IMR-90 (cell line): ENCODE data around the gene BPTF. TPM values are rescaled to one million over a fixed set of nuclear protein-coding genes. Genes with fewer than 3 reads are reported as not detected.

Experiments
- ATAC-seq: fragments of 200-7000 bp; cut with Tn5 transposase; 2 replicates; pipeline ENCODE4 v1.9.1; 2020; ENCODE audit warnings: low read depth, mild to moderate bottlenecking, moderate library complexity
- BruUV-seq: library from RNA; stranded (reverse); fragments of 400-500 nt; replicated peaks from 2 replicates; lab custom pipeline; 2021; lab: Mats Ljungman, UMichigan
- CTCF ChIA-PET: fragments of 300-600 bp; formaldehyde crosslinking; extraction: SDS; loops from one replicate; lab custom pipeline; 2021; ENCODE audit warnings: antibody characterized with exemption; lab: Yijun Ruan, JAX
- POLR2A ChIA-PET: fragments of 300-600 bp; sonication (Branson Sonifier 250); formaldehyde crosslinking; loops from one replicate; lab custom pipeline; 2022; ENCODE audit warnings: antibody characterized with exemption; ENCODE audit not compliant: unreplicated experiment; lab: Charles Lee
- DNase-seq: peaks from one replicate; pipeline ENCODE4 v3.0.0; 2013
- H2AFZ ChIP-seq: replicated peaks from 2 replicates; pipeline ENCODE3; 2013; ENCODE audit warnings: low read length, mild to moderate bottlenecking; ENCODE audit not compliant: poor library complexity
- H2AK5ac ChIP-seq: 2 replicates; pipeline ENCODE4 v1.6.1; 2013; ENCODE audit warnings: low read depth, low read length, inconsistent platforms
- H2AK9ac ChIP-seq: replicated peaks from 2 replicates; pipeline ENCODE3; 2013; ENCODE audit warnings: mild to moderate bottlenecking, low read depth, low read length, moderate library complexity; ENCODE audit not compliant: poor library complexity
- H2BK120ac ChIP-seq: 2 replicates; pipeline ENCODE4 v1.6.1; 2013; ENCODE audit warnings: low read depth, low read length, inconsistent platforms
- H2BK15ac ChIP-seq: 3 replicates; pipeline ENCODE4 v1.6.1; 2013; ENCODE audit warnings: low read depth, low read length, inconsistent platforms
- H2BK20ac ChIP-seq: 2 replicates; pipeline ENCODE4 v1.6.1; 2013; ENCODE audit warnings: low read depth, mild to moderate bottlenecking, inconsistent platforms, low read length, moderate library complexity
- H2BK5ac ChIP-seq: 2 replicates; pipeline ENCODE4 v1.6.1; 2013; ENCODE audit warnings: mild to moderate bottlenecking, low read depth, low read length, inconsistent platforms; ENCODE audit not compliant: poor library complexity, severe bottlenecking
- H3K14ac ChIP-seq: replicated peaks from 2 replicates; pipeline ENCODE4 v1.6.1; 2013; ENCODE audit warnings: low read depth, low read length, inconsistent platforms
- H3K18ac ChIP-seq: 2 replicates; pipeline ENCODE4 v1.6.1; 2013; ENCODE audit warnings: low read depth, low read length, control low read depth
- H3K23ac ChIP-seq: 2 replicates; pipeline ENCODE4 v1.6.1; 2013; ENCODE audit warnings: low read depth, low read length, inconsistent platforms
- H3K27ac ChIP-seq: 2 replicates; pipeline ENCODE4 v1.5.1; 2013; ENCODE audit warnings: mild to moderate bottlenecking, control low read depth, low read length; ENCODE audit not compliant: insufficient read depth
- H3K27me3 ChIP-seq: 2 replicates; pipeline ENCODE4 v1.6.1; 2013; ENCODE audit warnings: low read length; ENCODE audit not compliant: control insufficient read depth, insufficient read depth
- H3K36me3 ChIP-seq: 2 replicates; pipeline ENCODE4 v1.6.1; 2013; ENCODE audit warnings: low read length, mixed read lengths; ENCODE audit not compliant: control insufficient read depth, insufficient read depth
- H3K4ac ChIP-seq: 2 replicates; pipeline ENCODE4 v1.6.1; 2013; ENCODE audit warnings: low read depth, low read length, inconsistent platforms
- H3K4me1 ChIP-seq: 2 replicates; pipeline ENCODE4 v1.6.1; 2013; ENCODE audit warnings: low read length, mixed read lengths; ENCODE audit not compliant: control insufficient read depth, insufficient read depth
- H3K4me2 ChIP-seq: 2 replicates; pipeline ENCODE4 v1.6.1; 2013; ENCODE audit warnings: low read depth, mild to moderate bottlenecking, control low read depth, low read length, moderate library complexity
- H3K4me3 ChIP-seq: 2 replicates; pipeline ENCODE4 v1.5.1; 2013; ENCODE audit warnings: low read depth, mild to moderate bottlenecking, control low read depth, low read length, moderate library complexity; ENCODE audit not compliant: insufficient read depth
- H3K56ac ChIP-seq: 2 replicates; pipeline ENCODE4 v1.6.1; 2013; ENCODE audit warnings: low read length, inconsistent platforms; ENCODE audit not compliant: insufficient read depth; ENCODE audit errors: extremely low read depth
- H3K79me1 ChIP-seq, 2 experiments: 2 replicates each; pipeline ENCODE4 v1.6.1; 2013; ENCODE audit warnings: low read length in 2 of 2, inconsistent platforms in 1 of 2, low read depth in 1 of 2
- H3K9ac ChIP-seq: 2 replicates; pipeline ENCODE4 v1.6.1; 2013; ENCODE audit warnings: low read depth, low read length, control low read depth
- H3K9me1 ChIP-seq: 2 replicates; pipeline ENCODE4 v1.6.1; 2013; ENCODE audit warnings: low read length, inconsistent platforms; ENCODE audit not compliant: insufficient read depth
- H3K9me3 ChIP-seq: 2 replicates; pipeline ENCODE4 v1.6.1; 2013; ENCODE audit warnings: low read length; ENCODE audit not compliant: control insufficient read depth, insufficient read depth
- H4K20me1 ChIP-seq: 2 replicates; pipeline ENCODE4 v1.6.1; 2013; ENCODE audit warnings: low read length, inconsistent platforms; ENCODE audit not compliant: insufficient read depth
- H4K5ac ChIP-seq: 2 replicates; pipeline ENCODE4 v1.6.1; 2013; ENCODE audit warnings: mild to moderate bottlenecking, low read depth, low read length, control low read depth
- H4K8ac ChIP-seq, 2 experiments: 2 replicates each; pipeline ENCODE4 v1.6.1; 2013; ENCODE audit warnings: low read depth in 2 of 2, low read length in 2 of 2, control low read depth in 1 of 2, inconsistent platforms in 1 of 2
- H4K91ac ChIP-seq: 2 replicates; pipeline ENCODE4 v1.6.1; 2013; ENCODE audit warnings: low read depth, low read length, inconsistent platforms; ENCODE audit not compliant: insufficient read depth
- CEBPB ChIP-seq: IDR thresholded peaks from 2 replicates; pipeline ENCODE4 v1.6.1; 2012; ENCODE audit warnings: low read depth, low read length, improper control_type of control experiment
- FOS ChIP-seq: fragments of 150-350 bp; IDR thresholded peaks from 2 replicates; pipeline ENCODE4 v1.6.1; 2016; ENCODE audit warnings: low read depth, low read length
- MAFK ChIP-seq: IDR thresholded peaks from 2 replicates; pipeline ENCODE4 v1.6.1; 2012; ENCODE audit warnings: low read depth, low read length, improper control_type of control experiment
- RAD21 ChIP-seq: IDR thresholded peaks from 2 replicates; pipeline ENCODE4 v1.6.1; 2012; ENCODE audit warnings: low read length, improper control_type of control experiment
- WGBS, 2 experiments: methylation state at CpG; one replicate each; pipeline versions ENCODE4 v1.1.5 to v1.1.7; 2013; ENCODE audit warnings: missing lambda C conversion rate in 2 of 2; ENCODE audit not compliant: insufficient read length in 1 of 2; ENCODE audit errors: extremely low coverage in 2 of 2; 5-methylcytosine and 5-hydroxymethylcytosine counted together
- dilution Hi-C: fragments of 300-500 bp; cut with HindIII; formaldehyde crosslinking; loops from one replicate; pipeline ENCODE4 v1.14.3; 2018; ENCODE audit warnings: low sequenced_read_pairs; ENCODE audit not compliant: unreplicated experiment
- in situ Hi-C: fragments of 300-500 bp; cut with MboI; formaldehyde crosslinking; loops from 3 replicates; pipeline ENCODE4 v1.14.3; 2019; ENCODE audit warnings: low sequenced_read_pairs, inconsistent platforms, mixed read lengths
- intact Hi-C: fragments of 100-400 bp; cut with micrococcal nuclease; formaldehyde crosslinking; loops from 2 replicates; pipeline ENCODE4 v1.10.0; 2022
- polyA plus RNA-seq, 3 experiments: library from polyadenylated mRNA; depleted of rRNA; stranded (reverse); fragments of >200 nt; gene quantifications; 2 replicates each; pipeline ENCODE4 v1.2.3, GENCODE V29; 2012; ENCODE audit warnings: low replicate concordance in 1 of 3
- total RNA-seq: library from RNA; depleted of rRNA; stranded (reverse); fragments of >200 nt; gene quantifications from 2 replicates; pipeline ENCODE4 v1.2.3, GENCODE V29; 2012
- TF ChIP-seq, protein P1 (sequence below): conservative IDR thresholded peaks from 2 replicates; pipeline ENCODE4 v1.5.1; 2012; ENCODE audit warnings: mild to moderate bottlenecking, low read depth, low read length, improper control_type of control experiment

BPTF gene
- total and polyA plus RNA-seq, 2 of the 4 experiments (the other 2 are of a cell fraction): 32.3 to 35.7 TPM

DNA sequence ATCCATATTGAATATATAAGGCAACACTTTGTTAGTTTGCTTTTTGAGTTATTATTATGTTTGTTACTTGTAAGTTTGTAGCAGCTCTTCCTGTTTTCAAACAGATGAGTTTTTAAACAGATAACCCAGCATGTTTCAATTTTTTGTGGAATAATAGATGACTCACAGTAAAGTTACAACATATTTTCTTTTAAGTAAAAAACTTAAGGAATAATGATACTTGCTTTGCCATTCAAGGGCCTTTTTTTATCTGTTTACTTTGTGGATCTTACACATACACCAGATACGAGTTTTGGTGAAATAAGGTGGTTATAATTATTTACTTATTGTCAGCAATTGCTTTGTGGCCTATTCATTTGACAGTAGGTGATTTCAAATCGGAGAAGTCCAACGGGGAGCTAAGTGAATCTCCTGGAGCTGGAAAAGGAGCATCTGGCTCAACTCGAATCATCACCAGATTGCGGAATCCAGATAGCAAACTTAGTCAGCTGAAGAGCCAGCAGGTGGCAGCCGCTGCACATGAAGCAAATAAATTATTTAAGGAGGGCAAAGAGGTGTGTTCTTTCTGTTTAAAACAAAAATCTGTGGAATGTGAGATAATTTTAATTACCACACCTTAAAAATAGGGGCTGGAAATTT lies 66.3 kb downstream of the BPTF start:
- H3K4me2 ChIP-seq: no peak overlapping the region
- H4K91ac ChIP-seq: no peak overlapping the region
- H3K4me1 ChIP-seq: peaks cover 5% of the 10 kb centered on the region
- no peaks in the 10 kb centered on the region; the same call in 1 of the 2 replicates for H3K9me1 ChIP-seq
- no peak overlapping the region for H3K14ac ChIP-seq
- no TSS peak for BruUV-seq
- intact Hi-C loops (loop anchor here (5.0 kb wide), 1 partner anchor 64 kb away; the partner anchor contains the start of gene BPTF), dilution Hi-C loops (no loop called here), in situ Hi-C loops (no loop called here)
- no peak overlapping the region for H3K27ac ChIP-seq
- no peak overlapping the region for H4K8ac ChIP-seq
- H3K9me3 ChIP-seq: no peaks in the 10 kb centered on the region
- no peak overlapping the region for H2AK5ac ChIP-seq
- ATAC-seq (peak; percentile 69), DNase-seq (peak; percentile 85)
- no peak overlapping the region for H2BK120ac ChIP-seq
- no peak overlapping the region for H2BK15ac ChIP-seq
- no peaks in the 10 kb centered on the region for H3K27me3 ChIP-seq
- no peak overlapping the region for H3K9ac ChIP-seq
- peaks cover 3% of the 10 kb centered on the region; the same call in 1 of the 2 replicates for H4K20me1 ChIP-seq
- H2AFZ ChIP-seq: no peak overlapping the region
- ChIA-PET CTCF (interaction anchor here (1.1 to 1.2 kb wide), 2 partner anchors 19 to 71 kb away, joined by 4 read pairs; no protein-coding TSS in a partner anchor), POLR2A (no interaction called here)
- no peak overlapping the region for H4K5ac ChIP-seq
- no peak overlapping the region for H3K4ac ChIP-seq
- H3K4me3 ChIP-seq: no peak overlapping the region
- H3K79me1 ChIP-seq: peaks cover 15 to 21% of the 10 kb centered on the region in 2 experiments
- no peak overlapping the region for H3K18ac ChIP-seq
- no peak overlapping the region for H2BK20ac ChIP-seq
- H3K56ac ChIP-seq: no peak overlapping the region
- H3K23ac ChIP-seq: no peak overlapping the region
- 20% methylated on average over 2 of the region's 6 CpGs; no CpG with 5 or more reads in 1 of the 2 experiments for WGBS, 2 experiments
- no peak overlapping the region for H2AK9ac ChIP-seq
- peaks cover 17% of the 10 kb centered on the region for H3K36me3 ChIP-seq
- TF ChIP-seq, protein P1, sequence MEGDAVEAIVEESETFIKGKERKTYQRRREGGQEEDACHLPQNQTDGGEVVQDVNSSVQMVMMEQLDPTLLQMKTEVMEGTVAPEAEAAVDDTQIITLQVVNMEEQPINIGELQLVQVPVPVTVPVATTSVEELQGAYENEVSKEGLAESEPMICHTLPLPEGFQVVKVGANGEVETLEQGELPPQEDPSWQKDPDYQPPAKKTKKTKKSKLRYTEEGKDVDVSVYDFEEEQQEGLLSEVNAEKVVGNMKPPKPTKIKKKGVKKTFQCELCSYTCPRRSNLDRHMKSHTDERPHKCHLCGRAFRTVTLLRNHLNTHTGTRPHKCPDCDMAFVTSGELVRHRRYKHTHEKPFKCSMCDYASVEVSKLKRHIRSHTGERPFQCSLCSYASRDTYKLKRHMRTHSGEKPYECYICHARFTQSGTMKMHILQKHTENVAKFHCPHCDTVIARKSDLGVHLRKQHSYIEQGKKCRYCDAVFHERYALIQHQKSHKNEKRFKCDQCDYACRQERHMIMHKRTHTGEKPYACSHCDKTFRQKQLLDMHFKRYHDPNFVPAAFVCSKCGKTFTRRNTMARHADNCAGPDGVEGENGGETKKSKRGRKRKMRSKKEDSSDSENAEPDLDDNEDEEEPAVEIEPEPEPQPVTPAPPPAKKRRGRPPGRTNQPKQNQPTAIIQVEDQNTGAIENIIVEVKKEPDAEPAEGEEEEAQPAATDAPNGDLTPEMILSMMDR: peak; percentile 44
- TF ChIP-seq MAFK (no peak), CEBPB (peak; percentile 87), FOS (0 out of 2 replicates have a peak, but pooled peaks have one; percentile 5), RAD21 (peak; percentile 22)
- H2BK5ac ChIP-seq: peak overlapping the region; percentile 68
